Measurements from ENCODE around the gene CDK4.

The CDK4 gene

GRCh38 chr12:57698414-57698813 is 53.7 kb downstream of the CDK4 start:
- DNase-seq (ENCODE audit: low read depth): no peak
